GM18873 (cell line): ENCODE results near the gene HAAO.

Source experiments
- ATAC-seq: cut with Tn5 transposase; IDR thresholded peaks from one replicate; pipeline ENCODE4 v1.9.1; 2021; ENCODE audit warnings: mild to moderate bottlenecking, moderate library complexity, moderate number of reproducible peaks; ENCODE audit not compliant: unreplicated experiment, low FRiP score

Gene HAAO

DNA sequence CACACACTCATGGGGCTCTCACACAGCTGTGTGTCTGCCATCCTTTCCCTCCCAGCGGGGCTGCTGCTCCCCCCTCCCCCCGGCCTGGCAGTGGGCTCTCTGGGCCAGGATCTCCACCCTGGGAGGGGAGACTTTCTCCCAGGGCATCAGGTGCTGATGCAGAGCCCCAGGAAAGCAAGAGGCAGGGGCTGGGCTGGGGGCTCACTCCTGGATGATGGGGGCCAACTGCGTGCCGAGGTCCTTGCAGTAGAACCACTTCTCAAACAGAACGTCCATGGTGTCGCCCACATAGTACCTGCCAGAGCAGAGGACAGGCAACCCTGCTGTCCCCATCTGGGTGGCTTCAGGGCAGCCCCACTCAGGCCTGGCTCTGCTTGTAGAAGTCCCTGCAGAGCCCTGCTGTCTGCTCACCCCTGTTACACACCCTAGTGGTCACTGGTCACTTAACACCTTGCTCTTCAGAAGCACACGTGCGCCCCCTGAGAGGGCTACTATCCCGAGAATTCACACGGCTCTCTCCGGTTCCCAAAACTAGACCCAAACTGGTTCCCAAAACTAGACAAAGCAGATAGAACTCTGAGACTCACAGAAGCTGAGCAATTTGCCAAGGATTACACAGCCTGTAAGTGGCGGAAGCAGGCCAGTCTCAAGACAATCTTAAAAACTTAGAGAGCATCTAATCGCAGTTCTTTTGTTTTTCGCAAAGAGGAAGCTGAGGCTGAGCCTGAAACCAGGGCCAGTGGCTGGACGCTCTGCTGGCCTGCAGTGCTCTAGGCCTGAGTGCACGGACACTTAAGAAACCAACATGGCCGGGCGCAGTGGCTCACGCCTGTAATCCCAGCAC is 21.9 kb downstream of the HAAO start:
- no peak for ATAC-seq

DNA sequence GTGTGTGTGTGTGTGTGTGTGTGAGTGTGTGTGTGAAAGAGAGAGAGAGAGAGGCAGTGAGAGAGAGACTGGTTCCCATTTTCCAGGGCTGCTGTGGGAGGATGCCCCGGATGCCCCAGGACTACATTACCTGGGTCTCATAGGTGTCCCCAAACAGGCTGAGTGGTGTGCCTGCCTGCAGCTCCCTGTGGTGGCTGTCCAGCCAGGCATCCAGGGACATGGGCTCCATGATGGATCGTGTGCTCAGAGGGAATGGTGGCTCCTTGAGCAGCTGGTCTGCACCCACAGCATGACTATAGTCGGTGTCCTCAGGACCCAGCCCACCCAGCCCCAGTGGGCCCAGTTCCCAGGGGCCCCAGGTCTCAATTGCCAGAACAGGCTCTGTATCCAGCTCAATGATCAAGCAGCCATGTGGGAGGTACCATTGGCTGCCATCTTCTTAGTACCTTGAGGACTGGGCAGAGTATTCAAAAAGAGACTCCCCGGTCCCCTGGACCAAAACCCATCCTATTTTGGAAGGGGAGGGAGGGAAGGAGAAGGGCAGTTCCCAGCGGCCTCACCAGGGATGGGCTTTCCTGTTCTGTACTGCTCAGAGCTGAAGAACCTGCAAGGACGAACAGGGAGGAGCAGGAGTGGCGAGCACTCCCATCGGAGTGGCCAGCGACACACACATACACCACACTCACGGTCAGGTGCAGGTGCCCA is 22.6 kb downstream of the HAAO start:
- ATAC-seq = no peak

DNA sequence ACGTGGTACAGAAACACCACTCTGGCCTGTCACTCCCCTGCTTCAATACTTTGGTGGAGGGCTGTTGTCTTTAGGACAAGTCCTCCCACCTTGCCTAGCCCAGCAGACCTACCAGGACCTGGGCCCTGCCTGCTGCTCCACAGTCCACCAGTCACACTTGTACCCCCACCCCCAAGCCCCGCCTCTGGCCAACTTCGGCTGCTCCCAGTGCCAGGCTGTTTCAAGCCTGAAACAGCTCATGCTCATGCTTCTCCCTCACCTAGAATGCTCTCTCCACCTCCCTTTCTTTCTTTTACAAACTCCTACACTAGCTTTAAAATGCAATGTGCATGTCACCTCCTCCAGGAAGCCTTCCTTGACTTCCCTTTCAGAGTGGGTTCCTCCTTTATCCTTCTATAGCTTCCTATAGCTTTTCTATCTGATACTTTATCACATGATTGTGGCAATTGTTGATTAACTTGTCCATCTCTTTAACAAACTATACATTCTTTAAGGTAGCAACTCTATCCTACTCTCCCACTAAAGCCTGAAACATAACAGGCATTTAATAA is 23.6 kb downstream of the HAAO start:
- no peak for ATAC-seq

DNA sequence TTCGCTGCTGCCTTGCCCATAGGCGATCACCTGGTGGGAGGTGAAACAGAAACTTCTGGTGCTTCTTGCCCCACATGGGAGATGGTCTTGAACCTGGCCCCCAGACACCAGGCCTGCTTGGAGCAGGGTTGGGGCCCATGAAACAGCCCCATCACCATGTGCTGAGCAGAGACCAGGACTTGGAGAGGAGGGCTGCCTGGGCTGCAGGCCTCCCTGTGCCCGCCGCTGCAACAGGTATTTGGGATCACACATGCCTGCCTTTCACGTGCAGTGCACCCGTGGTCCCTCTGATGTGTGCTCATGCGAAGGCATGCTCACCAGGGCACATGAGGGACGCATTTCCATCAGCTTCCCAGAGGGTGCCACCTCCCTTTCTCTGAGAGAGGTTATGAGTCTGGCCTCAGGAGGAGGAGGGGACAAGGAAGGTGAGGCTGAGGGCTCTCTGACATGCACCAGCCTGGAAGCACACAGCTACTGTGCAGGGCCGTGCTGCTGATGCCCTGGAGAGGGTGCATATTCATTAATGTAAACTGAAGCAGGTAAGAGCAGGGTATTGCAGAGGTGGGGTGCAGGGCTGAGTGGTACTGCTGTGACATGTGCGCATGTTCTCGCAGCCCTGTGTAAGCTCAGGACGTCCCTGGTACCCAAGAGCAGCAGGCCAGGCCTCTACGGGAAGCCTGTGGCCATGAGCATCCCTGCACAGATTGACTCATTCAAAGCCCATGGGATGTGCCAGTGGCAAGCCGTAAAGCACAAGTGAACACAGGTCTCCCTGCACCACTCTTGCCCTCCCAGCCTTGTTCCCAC is 24.3 kb downstream of the HAAO start:
- no peak for ATAC-seq

DNA sequence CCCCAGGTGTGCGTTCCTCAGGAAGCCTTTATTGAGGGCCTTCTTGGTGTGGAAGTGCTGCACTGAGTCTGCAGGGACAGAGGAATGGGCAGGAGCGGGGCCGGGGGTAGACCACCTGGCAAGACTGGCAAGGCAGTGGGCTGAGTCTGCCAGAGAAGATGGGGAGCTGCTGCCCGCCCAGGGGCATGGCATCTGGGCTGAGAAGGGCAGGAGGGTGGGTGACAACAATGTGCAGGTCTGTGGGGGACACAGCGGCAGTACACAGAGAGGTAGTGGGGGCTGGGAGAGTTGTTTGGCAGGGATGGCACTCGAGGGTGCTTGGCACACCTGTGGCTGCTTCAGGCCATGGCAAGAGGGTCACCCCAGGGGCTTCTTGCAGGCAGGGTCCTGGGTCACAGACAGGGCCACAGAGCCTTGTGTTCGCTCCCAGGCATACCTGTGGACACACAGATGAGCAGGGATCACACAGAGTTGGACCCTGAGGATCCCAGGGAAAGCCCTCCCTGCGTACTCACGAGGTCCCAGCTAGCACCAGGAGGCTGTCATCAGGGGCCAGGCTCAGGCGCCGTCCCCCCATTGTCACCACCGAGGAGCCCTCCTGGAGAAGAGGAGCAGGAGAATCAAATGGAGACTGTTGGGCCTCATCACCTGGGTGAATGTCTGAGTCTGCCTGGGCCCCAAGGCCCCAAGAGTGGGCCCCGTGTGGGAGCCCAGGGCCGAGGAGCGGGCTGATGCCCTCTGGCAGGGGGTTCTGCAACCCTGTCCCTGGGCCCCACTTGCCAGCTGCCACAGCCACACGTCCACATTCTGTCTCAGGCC is 25.1 kb downstream of the HAAO start:
- ATAC-seq = no peak

DNA sequence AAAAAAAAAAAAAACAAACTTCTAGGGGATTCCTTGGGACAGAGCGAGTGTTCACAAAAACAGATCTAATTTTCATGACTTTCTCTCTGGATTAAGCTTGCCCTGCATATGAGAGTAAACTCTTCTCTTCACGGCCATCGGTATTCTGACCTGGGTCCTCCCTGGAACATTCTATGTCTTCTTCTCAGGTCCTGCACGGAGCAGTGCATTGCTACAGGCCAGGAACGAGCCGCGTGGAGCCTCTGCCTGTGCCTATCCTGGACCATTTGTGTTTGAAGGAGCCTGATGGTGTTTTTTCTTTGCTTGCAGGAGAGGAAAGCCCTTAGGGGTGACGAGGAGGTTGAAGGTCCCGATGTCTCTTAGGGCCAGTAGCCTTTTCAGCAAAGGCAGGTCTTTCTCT is 26.7 kb downstream of the HAAO start:
- no peak for ATAC-seq

DNA sequence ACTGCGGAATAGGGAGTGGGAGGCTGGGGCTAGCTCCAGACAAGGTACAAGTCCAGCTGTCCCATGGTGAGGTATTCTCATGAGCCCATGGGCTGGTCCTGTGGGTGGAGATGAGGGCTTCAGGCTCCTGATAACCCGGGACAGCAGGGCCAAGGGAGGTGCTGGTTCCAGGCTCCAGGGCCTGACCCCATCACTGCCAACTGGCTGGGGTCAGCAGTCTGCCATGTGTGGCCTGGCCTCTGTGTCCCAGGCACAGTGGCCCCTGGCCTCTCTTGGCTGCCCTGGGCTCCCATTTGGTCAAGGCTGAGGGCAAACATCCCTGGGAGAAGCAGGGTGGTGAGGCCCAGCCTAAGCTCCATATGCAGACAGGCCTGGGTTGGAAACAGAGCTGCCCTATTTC is 27.5 kb downstream of the HAAO start:
- ATAC-seq = no peak

DNA sequence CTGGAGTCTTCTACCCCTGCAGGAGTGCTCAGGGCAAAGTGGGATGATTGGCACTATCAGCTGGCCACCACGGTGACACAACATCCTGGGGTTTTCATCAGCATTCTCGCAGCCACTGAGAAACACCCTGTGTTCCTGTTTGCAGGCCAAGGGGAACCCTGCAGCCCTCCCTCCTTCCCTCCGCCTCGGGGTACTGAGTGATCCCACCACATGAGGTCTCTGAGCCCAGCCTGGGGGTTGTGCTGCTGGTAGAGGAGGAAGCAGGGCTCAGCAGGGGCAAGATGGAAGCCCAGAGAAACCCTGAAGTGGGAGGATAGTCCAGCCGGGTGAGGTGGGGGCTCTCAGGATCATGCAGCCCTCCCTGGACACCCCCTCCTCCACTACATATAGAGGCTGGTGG is 28.3 kb downstream of the HAAO start, which contains the start of gene OXER1:
TSS of gene OXER1 (minus strand) at position 40 of the 400 bp plus-strand sequence. CDS start 73 bp downstream, outside the sequence.
- no peak for ATAC-seq

DNA sequence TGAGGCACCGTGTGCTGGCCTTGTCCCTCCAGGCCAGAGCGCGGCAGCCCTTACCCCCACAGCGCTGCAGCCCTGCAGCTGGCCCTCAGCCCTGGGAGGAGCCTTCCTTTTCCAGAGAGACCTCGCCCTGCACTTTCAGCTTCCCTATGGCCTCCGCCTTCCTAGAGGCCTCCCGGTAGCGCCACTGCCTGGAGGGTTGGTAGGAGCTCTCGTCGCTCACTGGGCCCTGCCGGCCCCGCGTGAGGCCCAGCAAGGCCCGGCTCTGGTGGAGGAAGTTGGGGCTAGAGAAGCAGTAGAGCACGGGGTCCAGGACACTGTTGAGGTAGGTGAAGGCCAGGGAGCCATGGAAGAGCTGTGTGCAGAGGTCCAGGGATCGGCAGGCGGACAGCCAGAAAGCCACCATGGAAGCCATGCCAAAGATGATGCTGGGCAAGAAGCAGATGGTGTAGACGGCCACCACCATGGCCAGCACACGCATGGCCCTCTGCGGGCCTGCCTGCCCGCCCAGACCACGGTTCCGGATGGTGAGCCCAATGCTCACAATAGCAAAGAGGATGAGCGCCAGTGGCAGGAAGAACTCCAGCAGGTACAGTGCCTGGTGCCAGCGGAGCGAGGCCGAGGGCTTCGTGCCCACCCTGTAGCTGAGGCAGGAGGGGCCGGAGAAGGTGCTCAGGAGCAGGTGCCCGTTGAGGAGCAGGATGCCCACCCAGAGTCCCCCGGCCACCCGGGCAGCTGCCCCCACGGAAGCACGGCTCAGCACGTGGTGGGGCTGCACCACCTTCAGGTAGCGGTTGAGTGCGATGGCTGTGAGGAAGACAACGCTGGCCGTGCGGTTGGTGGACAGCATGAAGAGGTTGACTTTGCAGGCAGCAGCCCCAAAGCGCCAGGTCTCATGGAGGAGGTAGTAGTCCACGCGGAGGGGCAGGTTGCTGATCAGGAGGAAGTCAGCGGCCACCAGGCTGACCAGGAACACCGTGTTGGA is 29.3 kb downstream of the HAAO start:
- no peak for ATAC-seq

DNA sequence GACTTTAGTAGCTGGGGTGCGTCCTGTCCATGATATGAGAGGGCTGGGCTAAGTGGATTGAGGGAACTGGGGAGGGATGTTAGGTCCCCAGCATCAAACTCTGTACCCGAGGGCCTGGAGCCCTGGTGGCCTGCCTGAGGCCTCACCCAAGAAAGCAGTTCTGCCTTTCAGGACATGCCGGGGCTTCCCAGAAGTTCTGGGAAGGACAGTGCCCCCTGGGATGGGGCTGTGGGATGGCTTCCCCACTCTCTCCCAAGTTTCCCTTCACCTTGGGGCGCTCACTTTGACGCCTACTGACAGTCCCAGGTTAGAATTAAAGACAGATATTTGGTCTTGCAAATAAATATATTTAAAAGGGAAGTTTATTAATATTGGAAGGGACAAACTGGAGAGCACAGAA is 30.2 kb downstream of the HAAO start:
- ATAC-seq = no peak

DNA sequence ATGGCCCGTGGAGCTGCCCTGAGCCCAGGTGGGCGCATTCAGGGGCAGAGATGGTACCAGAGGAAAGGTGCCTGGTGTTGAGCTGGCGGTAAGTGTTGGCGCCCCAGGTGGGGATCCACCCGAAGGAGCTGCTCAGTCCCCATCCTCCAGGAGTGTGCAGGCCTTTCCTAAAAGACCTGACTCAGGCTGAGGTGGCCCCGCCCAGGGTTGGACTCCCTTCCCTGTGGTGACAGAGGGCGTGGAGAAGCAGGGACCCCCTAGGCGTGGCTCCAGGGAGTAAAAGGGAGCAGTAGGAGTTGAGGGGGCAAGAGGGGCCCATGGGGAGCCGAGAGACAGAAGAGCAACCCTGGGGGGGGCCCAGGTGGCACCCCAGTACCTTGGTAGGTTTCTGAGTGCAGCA is 30.8 kb downstream of the HAAO start:
- ATAC-seq = no peak

DNA sequence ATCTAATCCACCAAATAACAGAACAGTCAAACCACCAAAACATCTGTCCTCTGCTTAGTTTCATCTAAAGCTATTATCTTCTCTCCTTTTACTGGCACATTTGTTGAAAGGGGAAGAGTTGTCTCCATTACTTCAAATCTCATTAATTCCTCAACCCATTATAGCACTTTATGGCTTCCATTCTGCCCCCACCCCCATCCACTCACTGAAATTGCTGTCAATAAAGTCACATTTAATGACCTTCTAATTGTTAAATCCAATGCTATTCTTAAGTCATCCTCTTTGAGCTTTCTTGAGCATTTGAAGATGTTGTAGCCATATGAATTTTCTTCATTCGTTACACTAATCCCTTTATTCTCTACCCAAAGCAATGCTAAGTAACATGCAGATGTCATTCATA is 33.6 kb downstream of the HAAO start:
- no peak for ATAC-seq

DNA sequence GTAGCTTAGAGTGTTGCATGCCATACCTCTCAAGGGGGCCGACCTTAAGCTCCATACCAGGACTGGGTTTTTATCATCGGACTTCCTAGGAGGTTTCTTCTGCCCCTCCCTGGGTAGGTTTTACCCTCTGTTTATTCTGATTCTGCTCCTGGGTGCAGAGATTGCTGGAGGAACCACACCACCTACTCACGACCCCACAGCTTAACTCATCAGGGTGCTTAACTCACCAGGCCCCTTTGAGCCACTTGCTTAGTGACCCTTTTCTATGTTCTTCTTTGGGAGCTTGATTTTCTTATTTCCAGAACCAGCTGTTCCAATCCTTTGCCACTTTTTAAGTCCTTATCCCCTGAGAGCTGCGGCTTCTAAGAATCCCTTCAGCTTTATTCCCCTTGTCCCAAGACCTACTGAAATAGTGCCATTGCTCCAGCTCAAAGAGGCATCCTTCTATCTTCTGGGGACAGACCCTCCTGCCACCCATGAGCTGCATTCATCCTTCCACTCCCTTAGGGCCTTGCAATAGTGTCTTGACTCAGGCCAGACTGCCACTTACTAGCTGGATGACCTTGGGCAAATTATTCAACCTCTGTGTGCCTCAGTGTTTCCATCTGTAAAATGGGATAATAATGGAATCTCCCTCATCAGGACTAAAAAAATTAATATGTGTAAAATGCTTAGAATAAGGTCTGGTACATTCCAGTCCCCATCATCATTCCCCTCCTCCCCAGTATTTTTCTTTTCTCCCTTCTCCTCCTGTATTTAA is 34.2 kb downstream of the HAAO start:
- ATAC-seq = no peak

DNA sequence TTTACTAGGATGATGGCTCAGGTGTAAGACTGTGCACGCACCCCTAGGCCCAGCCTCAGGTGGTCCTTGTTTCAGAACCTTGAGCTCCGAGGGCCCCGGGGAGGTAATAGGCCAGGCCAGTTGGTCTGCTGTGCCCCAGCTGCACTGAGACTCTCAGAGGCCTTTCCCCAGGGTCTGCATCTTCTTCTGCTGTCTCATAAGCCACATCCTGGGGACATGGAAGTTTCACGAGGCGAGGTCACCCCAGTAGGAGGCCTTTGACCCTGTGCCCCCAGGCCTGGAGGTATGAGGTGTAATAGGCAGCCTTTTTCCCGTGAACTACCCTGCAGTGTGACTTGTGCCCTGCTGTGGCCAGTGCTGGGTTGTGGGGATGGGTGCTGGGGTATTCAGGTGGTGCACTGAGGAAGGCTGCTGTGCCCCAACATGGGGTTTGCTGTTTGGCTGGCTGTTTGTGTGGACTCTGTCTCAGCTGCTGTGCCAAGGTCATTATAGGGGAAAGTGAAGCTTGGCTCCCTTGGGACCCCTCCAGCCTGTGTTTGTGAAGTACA is 35.3 kb downstream of the HAAO start:
- no peak for ATAC-seq

DNA sequence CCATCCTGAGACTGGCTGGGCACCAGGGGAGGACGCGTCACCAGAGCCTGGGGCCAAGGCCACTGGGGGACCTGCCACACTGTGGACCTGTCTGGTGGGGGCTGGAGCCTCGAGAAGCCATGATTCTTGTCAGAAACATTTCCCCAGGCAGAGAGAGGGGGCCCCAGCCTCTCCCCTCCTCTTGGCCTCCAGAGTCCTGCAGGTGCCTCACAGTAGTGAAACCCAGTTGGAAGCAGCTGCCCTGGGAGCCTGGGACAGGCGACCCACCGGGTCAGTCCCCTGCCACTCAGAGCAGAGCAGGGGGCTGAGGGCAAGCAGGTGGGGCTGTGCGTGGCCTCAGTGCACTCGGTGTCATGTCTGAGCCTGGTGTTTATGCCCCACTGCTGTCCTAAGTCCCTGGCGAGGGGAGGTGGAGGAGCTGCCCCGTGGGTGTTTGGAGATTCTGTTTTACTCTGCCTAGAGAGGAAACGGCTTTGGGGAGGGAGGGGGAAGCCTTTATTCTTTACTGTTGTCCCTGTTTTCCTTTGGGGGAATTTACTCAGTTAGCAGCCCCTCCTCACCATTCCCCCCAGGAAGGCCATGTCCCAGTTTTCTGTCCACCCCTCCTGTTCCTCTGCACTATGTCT is 36.1 kb downstream of the HAAO start:
- no peak for ATAC-seq

DNA sequence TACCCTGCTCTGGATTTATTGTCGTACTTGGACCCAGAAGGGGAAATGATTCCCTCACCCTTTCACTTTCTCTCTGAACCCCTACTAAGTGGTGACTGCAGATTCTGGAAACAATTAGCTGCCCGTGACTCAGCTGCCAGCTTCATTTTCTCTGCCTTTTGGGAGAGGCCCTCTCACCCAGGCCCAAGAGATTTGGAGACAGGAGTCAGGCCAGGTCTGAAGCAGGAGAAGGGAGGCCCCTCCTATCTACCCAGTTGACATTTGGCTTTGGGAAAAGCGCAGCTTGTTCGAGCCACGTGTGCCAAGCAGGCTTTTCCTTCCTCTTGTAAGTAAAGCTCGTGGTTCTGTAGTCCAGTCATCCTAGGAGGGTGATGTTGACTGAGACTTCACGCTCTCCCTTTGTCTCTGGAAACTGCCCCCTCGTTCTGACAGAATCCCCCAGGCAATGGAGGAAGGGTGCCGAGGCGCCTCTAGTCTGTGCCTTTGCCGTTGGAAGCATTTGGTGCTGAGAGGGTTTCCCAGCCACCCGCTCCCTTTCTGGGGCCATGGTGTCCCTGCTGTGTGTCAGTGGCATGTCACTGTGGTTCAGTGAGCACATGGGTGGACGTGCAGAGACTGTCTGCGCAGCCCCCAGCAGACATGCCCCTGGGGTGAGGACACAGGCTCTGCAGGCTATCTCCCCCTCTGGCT is 37.0 kb downstream of the HAAO start:
- ATAC-seq = no peak

DNA sequence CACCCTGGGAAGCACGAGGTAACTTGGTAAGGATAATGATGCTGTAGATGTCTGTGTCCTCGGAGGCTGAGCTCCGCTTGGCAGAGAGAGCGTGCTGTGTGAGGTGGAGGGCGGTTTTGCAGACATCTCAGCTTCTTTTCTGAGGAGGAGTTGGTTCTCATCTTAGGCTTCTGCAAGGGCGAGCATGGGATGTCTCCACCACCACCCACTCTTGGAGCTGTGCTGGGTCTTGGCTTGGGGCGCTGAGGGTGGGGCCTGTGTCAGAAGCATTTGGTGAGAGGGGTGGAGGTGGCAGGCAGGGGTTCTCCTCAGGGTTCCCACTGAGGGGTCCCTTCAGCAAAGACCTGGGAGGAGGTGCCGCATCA is 37.6 kb downstream of the HAAO start:
- no peak for ATAC-seq
